Suprapubic skin (tissue), 4 donors: ENCODE results near the gene MYRFL. TPM values are rescaled to one million over a fixed set of nuclear protein-coding genes. Genes with fewer than 3 reads are reported as not detected.

Experiments
- DNase-seq, 2 donors: peaks; one replicate each; pipeline ENCODE4 v3.0.0-alpha.2; 2019; ENCODE audit warnings: low spot score in 2 of 2
- H3K27ac ChIP-seq: fragments of 200-600 bp; sonication (generic); one replicate; pipeline ENCODE4 v1.5.1; 2019
- H3K27me3 ChIP-seq: fragments of 200-600 bp; sonication (generic); one replicate; pipeline ENCODE4 v1.5.1; 2019
- H3K36me3 ChIP-seq: fragments of 200-600 bp; sonication (generic); one replicate; pipeline ENCODE4 v1.5.1; 2019
- H3K4me1 ChIP-seq: fragments of 200-600 bp; sonication (generic); one replicate; pipeline ENCODE4 v1.5.1; 2019
- H3K4me3 ChIP-seq: fragments of 200-600 bp; sonication (generic); one replicate; pipeline ENCODE4 v1.5.1; 2019; ENCODE audit warnings: mild to moderate bottlenecking
- H3K9me3 ChIP-seq: fragments of 200-600 bp; sonication (generic); one replicate; pipeline ENCODE4 v1.5.1; 2019
- EP300 ChIP-seq: sonication (generic); formaldehyde crosslinking; IDR thresholded peaks from one replicate; pipeline ENCODE4 v1.6.1; 2017; ENCODE audit warnings: antibody characterized with exemption
- POLR2A ChIP-seq, 2 donors: fragments of 450-650 bp; IDR thresholded peaks; one replicate each; pipeline ENCODE4 v1.6.1; 2017; ENCODE audit warnings: antibody characterized with exemption in 2 of 2, mild to moderate bottlenecking in 2 of 2, moderate library complexity in 2 of 2
- POLR2AphosphoS5 ChIP-seq, 3 donors: sonication (generic); formaldehyde crosslinking; IDR thresholded peaks; one replicate each; pipeline ENCODE4 v1.6.1; 2017; ENCODE audit warnings: antibody characterized with exemption in 3 of 3
- WGBS: methylation state at CpG from one replicate; pipeline ENCODE4 v1.1.5; 2018; 5-methylcytosine and 5-hydroxymethylcytosine counted together
- total RNA-seq, 4 donors: library from RNA; depleted of rRNA; stranded (reverse); fragments of >200 nt; gene quantifications; one replicate each; pipeline ENCODE4 v1.1.0, GENCODE V29; 2016
- TF ChIP-seq, protein P1 (sequence below), 2 donors: fragments of 200-600 bp in 1 of 2; fragments of 450-650 bp in 1 of 2; sonication (generic) in 1 of 2; IDR thresholded peaks; one replicate each; pipeline ENCODE4 v1.5.1; 2016 to 2019; ENCODE audit warnings: antibody characterized with exemption in 2 of 2, mild to moderate bottlenecking in 1 of 2, moderate library complexity in 1 of 2

MYRFL gene
- total RNA-seq, 4 donors from 2014 or later, result 1.2 to 3.2 TPM; not detected in 2

DNA sequence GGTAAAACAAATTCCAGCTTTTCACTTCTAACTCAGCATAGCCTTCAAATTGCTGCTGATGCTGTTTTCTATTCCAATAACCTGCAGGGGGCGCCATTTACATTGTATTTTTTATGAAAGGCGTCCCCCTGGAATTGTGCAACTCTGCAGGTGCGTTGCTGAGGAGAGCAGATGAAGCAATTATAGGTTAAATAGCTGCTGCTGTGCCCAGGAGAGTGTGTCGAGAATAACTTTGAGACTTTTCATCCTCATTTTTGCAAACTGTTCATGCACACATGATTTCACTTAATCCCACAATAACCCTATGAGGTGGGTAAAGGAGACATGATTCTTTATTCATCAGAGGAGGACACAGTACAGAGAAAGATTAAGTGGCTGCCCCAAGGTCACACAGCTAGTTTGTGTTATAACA lies 75.7 kb downstream of the MYRFL start:
- 0% methylated on average over 4 of the region's 4 CpGs for WGBS
- H3K4me1 ChIP-seq, result peaks cover 23% of the 10 kb centered on the region
- no peak overlapping the region for H3K4me3 ChIP-seq
- no peak overlapping the region for H3K27ac ChIP-seq
- peak in 1 of 3 donors; percentile 11 for TF ChIP-seq POLR2AphosphoS5 (IDR thresholded peaks at IDR 0.05)
- TF ChIP-seq POLR2A (IDR thresholded peaks at IDR 0.05), result no peak
- TF ChIP-seq, protein P1, sequence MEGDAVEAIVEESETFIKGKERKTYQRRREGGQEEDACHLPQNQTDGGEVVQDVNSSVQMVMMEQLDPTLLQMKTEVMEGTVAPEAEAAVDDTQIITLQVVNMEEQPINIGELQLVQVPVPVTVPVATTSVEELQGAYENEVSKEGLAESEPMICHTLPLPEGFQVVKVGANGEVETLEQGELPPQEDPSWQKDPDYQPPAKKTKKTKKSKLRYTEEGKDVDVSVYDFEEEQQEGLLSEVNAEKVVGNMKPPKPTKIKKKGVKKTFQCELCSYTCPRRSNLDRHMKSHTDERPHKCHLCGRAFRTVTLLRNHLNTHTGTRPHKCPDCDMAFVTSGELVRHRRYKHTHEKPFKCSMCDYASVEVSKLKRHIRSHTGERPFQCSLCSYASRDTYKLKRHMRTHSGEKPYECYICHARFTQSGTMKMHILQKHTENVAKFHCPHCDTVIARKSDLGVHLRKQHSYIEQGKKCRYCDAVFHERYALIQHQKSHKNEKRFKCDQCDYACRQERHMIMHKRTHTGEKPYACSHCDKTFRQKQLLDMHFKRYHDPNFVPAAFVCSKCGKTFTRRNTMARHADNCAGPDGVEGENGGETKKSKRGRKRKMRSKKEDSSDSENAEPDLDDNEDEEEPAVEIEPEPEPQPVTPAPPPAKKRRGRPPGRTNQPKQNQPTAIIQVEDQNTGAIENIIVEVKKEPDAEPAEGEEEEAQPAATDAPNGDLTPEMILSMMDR (IDR thresholded peaks at IDR 0.05), result peak; percentile 63 to 67
- TF ChIP-seq EP300, result no peak
- no peaks in the 10 kb centered on the region for H3K27me3 ChIP-seq
- no peaks in the 10 kb centered on the region for H3K9me3 ChIP-seq
- peak in 1 of 2 donors; percentile 81 for DNase-seq
- H3K36me3 ChIP-seq, result no peaks in the 10 kb centered on the region

DNA sequence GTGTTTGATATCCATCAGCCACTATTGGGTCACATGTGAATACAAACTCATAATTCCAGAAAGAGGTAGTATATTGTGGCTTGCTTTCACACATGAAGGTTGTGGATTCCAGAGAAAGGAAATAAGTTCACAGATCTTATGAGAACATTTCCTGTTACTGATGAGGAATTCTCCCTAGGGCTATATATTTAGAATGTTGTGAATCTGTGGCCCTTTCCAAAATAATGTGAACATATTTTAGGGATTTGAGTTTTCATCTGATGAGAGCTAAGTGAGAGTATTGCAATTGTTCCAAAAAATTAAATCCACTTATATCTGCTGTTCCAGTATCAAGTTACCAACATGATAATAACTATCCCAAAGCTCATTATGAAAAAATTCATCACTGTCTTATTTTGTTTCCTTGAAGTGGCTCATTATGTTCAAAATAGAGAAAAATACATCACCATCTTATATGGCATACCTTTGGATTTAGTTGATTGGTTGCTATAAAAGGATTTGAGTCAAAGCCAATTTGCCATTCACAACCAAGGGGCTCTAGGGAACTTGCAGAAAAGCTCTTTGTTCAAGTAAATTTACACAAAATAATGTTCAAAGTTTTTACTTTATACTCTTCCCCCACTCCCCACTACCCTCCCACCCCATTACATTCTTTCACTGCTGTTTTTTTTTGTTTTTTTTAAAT lies 76.3 kb downstream of the MYRFL start:
- no peak for TF ChIP-seq EP300
- no peak for TF ChIP-seq POLR2AphosphoS5 (IDR thresholded peaks at IDR 0.05)
- TF ChIP-seq, protein P1 (IDR thresholded peaks at IDR 0.05), result no peak
- TF ChIP-seq POLR2A (IDR thresholded peaks at IDR 0.05), result no peak
- H3K36me3 ChIP-seq, result no peaks in the 10 kb centered on the region
- H3K4me1 ChIP-seq, result peaks cover 23% of the 10 kb centered on the region
- H3K27ac ChIP-seq, result no peak overlapping the region
- no peak for DNase-seq
- H3K4me3 ChIP-seq, result no peak overlapping the region
- no peaks in the 10 kb centered on the region for H3K27me3 ChIP-seq
- H3K9me3 ChIP-seq, result no peaks in the 10 kb centered on the region

DNA sequence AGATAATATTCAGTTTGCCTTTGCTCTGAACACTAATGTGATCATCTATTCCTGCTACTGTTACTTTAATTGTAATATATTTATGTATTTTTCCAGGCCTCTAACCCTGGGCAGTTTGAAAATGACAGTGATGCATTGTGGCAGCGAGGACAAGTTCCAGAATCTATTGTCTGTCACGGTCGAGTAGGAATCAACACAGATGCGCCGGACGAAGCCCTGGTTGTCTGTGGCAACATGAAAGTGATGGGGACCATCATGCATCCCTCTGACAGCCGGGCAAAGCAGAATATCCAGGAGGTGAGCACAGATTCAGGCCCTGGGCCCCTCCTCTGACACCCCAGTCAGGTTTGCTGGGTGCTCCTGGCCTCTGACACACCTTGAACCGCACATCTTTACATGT lies 78.5 kb downstream of the MYRFL start:
- 95% methylated on average over 8 of the region's 8 CpGs for WGBS
- H3K27ac ChIP-seq, result no peak overlapping the region
- TF ChIP-seq POLR2A (IDR thresholded peaks at IDR 0.05) (no peak), EP300 (no peak), POLR2AphosphoS5 (IDR thresholded peaks at IDR 0.05) (no peak)
- TF ChIP-seq, protein P1 (IDR thresholded peaks at IDR 0.05), result no peak

DNA sequence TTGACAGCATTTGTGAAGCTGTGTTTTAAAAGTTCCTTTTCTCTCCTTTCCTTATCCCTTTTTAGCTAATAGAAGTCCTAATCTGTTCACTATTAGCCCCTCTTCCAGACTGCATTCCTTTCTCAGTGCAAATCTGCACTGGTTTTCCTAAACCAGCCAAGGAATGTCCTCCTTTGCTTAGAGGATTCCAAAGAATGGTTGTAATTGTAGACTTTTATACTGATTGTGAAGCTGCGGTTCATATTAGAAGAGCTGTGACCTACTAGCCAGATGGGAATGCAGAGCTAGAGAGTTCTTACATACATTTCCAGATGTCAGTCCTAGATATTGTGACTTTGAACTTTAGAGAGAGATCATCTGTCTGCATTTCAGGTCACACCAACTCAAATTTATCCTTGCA lies 79.8 kb downstream of the MYRFL start:
- TF ChIP-seq, protein P1 (IDR thresholded peaks at IDR 0.05), result no peak
- TF ChIP-seq EP300 (no peak), POLR2A (IDR thresholded peaks at IDR 0.05) (no peak), POLR2AphosphoS5 (IDR thresholded peaks at IDR 0.05) (no peak)
- Histone ChIP-seq H3K4me1 (peaks cover 18% of the 10 kb centered on the region), H3K9me3 (no peaks in the 10 kb centered on the region), H3K27me3 (no peaks in the 10 kb centered on the region), H3K4me3 (no peak overlapping the region), H3K27ac (no peak overlapping the region), H3K36me3 (no peaks in the 10 kb centered on the region)
- WGBS, result 14% methylated on average over 1 of the region's 1 CpG
- DNase-seq, result no peak

More for the DNA sequence above, 78.5 kb downstream of the MYRFL start:
- Histone ChIP-seq H3K4me1 (peaks cover 21% of the 10 kb centered on the region), H3K9me3 (no peaks in the 10 kb centered on the region), H3K27me3 (no peaks in the 10 kb centered on the region), H3K4me3 (no peak overlapping the region), H3K36me3 (no peaks in the 10 kb centered on the region)
- no peak for DNase-seq

DNA sequence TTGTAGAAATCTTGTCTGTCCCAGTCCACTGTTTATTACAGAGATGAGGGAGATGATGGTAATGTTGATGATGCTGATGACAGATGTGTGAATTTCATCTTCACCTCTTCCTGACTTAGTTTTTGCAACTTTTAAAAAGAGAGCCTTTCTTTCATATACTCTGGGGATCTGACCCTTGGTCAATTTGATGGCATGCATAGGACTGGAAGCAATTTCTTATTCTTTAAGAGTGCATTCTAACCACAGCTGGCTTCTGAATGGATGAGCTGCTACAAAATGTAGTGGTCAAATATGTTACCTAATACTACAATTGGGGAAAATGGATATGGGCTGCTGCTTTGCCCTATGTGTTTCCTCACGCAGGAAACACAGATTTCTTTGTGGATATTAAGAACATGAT lies 80.8 kb downstream of the MYRFL start:
- peaks cover 12% of the 10 kb centered on the region for H3K4me1 ChIP-seq
- H3K9me3 ChIP-seq, result no peaks in the 10 kb centered on the region
- DNase-seq, result no peak
- H3K4me3 ChIP-seq, result no peak overlapping the region
- H3K27me3 ChIP-seq, result no peaks in the 10 kb centered on the region
- H3K36me3 ChIP-seq, result no peaks in the 10 kb centered on the region
- TF ChIP-seq, protein P1 (IDR thresholded peaks at IDR 0.05), result no peak
- no peak for TF ChIP-seq EP300
- no peak overlapping the region for H3K27ac ChIP-seq
- WGBS, result 100% methylated on average over 1 of the region's 1 CpG
